Lower leg skin (tissue), 4 donors: ENCODE measurements around the gene KIF5C. TPM values are rescaled to one million over a fixed set of nuclear protein-coding genes. Genes with fewer than 3 reads are reported as not detected.

ENCODE experiments used
- DNase-seq, 2 donors: peaks; one replicate each; pipeline ENCODE4 v3.0.0-alpha.2; 2019; ENCODE audit warnings: low spot score in 2 of 2
- H3K4me3 ChIP-seq: fragments of 200-600 bp; sonication (generic); 2 replicates; pipeline ENCODE4 v1.5.1; 2017; ENCODE audit warnings: mild to moderate bottlenecking, low read depth; ENCODE audit not compliant: poor library complexity, severe bottlenecking
- CTCF ChIP-seq, 3 donors: fragments of 450-650 bp; IDR thresholded peaks; one replicate each; pipeline ENCODE4 v1.5.1; 2016; ENCODE audit warnings: antibody characterized with exemption in 3 of 3, mild to moderate bottlenecking in 3 of 3, moderate library complexity in 2 of 3
- POLR2A ChIP-seq, 2 donors: fragments of 450-650 bp; IDR thresholded peaks; one replicate each; pipeline ENCODE4 v1.6.1; 2016 to 2017; ENCODE audit warnings: antibody characterized with exemption in 2 of 2, mild to moderate bottlenecking in 1 of 2, moderate library complexity in 1 of 2
- WGBS, 2 donors: methylation state at CpG; one replicate each; pipeline ENCODE4 v1.1.5; 2018; 5-methylcytosine and 5-hydroxymethylcytosine counted together
- intact Hi-C: fragments of 100-400 bp; cut with DNase I; formaldehyde crosslinking; loops from one replicate; pipeline ENCODE4 v1.15.0; 2023; ENCODE audit warnings: low total_unique reads
- total RNA-seq, 4 donors: library from RNA; depleted of rRNA; stranded (reverse); fragments of >200 nt; gene quantifications; one replicate each; pipeline ENCODE4 v1.1.0, GENCODE V29; 2016

Gene KIF5C
- total RNA-seq, 4 donors from 2014 or later: 0.99 to 1.9 (median 1.3) TPM

DNA sequence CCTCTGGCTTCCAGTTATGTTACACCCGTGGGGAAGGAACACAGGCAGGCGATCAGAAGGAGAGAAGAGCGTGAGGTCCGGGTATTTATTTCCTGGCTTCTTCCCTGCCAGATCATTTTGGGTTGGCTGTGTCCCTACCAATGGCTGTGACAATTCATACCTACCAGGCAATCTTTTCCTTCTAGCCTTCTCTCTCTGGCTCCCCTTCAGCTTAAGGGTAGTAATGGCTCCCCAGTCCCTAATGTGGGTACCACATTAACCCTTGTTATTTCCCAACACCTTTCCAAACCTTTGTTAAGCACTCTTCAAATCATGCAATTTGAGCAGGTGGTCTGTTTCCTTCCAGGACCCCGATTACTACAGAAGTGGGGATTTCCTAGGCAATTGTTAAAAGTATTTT, 84.7 kb downstream of the KIF5C start:
- DNase-seq: no peak
- TF ChIP-seq CTCF (IDR thresholded peaks at IDR 0.05): no peak
- TF ChIP-seq POLR2A (IDR thresholded peaks at IDR 0.05): no peak
- intact Hi-C loops: no loop called here
- WGBS, 2 donors: 81 to 85% methylated on average over 5 of the region's 5 CpGs
- no peak overlapping the region for H3K4me3 ChIP-seq

- no peak for DNase-seq
- intact Hi-C loops: no loop called here
These were observed 85.5 kb downstream of the KIF5C start for GRCh38 chr2:148960483-148960882.

GRCh38 chr2:148963461-148963860, 88.4 kb downstream of the KIF5C start:
- 41 to 50% methylated on average over 3 of the region's 3 CpGs for WGBS, 2 donors
- DNase-seq: no peak
- H3K4me3 ChIP-seq: no peak overlapping the region
- intact Hi-C loops: no loop called here
- TF ChIP-seq POLR2A (IDR thresholded peaks at IDR 0.05) (no peak), CTCF (IDR thresholded peaks at IDR 0.05) (no peak)

More at GRCh38 chr2:148960483-148960882, 85.5 kb downstream of the KIF5C start:
- TF ChIP-seq POLR2A (IDR thresholded peaks at IDR 0.05) (no peak), CTCF (IDR thresholded peaks at IDR 0.05) (no peak)
- WGBS, 2 donors: 71 to 74% methylated on average over 3 of the region's 3 CpGs
- no peak overlapping the region for H3K4me3 ChIP-seq

DNA sequence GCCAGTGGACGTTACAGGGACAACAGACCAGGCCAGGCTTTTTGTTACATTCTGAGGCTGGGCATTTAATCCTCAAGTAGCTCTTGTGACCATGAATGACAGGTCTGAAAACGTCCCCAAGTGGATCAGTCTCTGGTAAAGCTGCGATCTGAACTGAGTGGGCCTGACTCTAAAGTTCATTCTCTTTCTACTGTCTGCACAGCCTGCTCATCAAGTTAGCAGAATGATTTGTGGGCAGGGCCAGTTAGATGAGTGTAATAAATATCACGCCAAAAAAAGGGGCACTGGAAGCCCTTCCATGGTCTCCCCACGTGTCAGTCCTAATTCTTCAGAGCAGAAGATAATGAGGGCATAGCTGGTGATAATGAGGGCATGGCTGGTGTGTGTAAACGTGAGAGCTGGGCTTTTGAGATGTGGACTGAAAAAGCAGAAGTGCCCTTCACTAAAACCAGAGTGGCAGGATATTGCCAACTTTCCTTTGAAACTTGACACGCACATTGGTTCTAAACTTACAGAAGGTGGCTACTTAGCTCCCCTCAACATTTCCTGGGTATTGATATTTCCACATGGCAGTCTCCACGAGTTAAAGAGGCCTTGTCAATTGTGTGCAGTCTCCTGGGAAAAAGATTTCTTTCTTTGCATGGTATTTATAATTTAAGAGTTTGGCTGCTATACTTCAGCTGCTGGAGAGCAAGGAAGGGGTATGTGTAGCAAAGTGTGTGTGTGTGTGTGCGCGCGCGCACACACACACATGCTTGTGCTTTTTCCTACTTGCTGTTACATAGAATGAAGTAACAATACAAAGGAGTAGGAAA, 90.8 kb downstream of the KIF5C start:
- WGBS, 2 donors: 69 to 76% methylated on average over 12 of the region's 12 CpGs
- no peak overlapping the region for H3K4me3 ChIP-seq
- TF ChIP-seq POLR2A (IDR thresholded peaks at IDR 0.05) (no peak), CTCF (IDR thresholded peaks at IDR 0.05) (no peak)
- intact Hi-C loops: no loop called here
- DNase-seq: no peak

- no peak overlapping the region for H3K4me3 ChIP-seq
- no peak for DNase-seq
- 74 to 77% methylated on average over 1 of the region's 1 CpG for WGBS, 2 donors
- intact Hi-C loops: no loop called here
- no peak for TF ChIP-seq POLR2A (IDR thresholded peaks at IDR 0.05)
- TF ChIP-seq CTCF (IDR thresholded peaks at IDR 0.05): no peak
These were observed 91.4 kb downstream of the KIF5C start for GRCh38 chr2:148966438-148966758.

DNA sequence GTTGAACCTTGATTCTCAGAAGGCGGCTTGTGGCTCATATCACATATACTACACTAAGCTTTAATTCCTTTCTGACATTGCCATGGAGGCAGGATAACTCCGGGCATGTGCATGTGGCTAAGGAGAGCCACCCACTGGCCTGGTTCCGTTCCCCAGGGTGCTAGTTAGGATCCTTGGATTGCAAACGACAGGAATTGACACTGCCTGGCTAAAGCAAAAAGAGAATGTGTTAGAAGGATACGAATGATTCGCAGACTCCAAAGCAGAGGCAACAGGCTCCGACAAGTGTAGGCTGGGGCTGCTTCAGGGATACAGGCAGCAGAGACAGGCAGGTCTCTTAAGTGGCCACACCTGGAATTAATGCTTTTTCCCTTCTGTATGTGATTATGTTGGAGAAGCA, 92.0 kb downstream of the KIF5C start:
- intact Hi-C loops: no loop called here
- 66 to 68% methylated on average over 7 of the region's 7 CpGs for WGBS, 2 donors
- no peak for DNase-seq
- no peak overlapping the region for H3K4me3 ChIP-seq
- no peak for TF ChIP-seq POLR2A (IDR thresholded peaks at IDR 0.05)
- TF ChIP-seq CTCF (IDR thresholded peaks at IDR 0.05): no peak
